ENCODE data around the gene WARS2. TPM values are rescaled to one million over a fixed set of nuclear protein-coding genes. Genes with fewer than 3 reads are reported as not detected.

Gene WARS2
- total RNA-seq, 4 donors from 2014 or later = 4.6 to 18.6 (median 10.3) TPM

DNA sequence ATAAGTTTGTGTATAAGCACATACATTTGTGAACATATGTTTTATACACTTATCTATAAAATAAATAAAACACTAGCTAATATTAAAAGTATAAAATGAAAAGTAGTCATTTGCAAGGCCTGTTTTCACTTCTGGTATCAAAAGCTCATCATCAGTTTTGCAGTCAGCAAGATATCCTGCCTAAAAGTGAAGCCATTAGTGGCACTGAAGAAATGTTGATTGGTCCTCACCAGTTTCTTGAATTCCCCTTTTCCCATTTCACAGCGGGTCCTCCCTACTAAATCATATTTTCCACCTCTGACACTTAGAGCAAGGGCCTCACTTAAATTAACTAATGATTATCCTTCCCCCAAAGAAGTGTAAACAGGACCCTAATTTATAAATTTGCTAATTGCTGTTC is 159.0 kb downstream of the WARS2 start:
- in situ Hi-C loops (cut with MboI; ENCODE audit: low pct_ligation_motif_present in 1 of 4, low pct_unique_long_range_greater_than_20kb in 1 of 4, low sequenced_read_pairs in 3 of 4) = no loop called here
- no peaks in the 10 kb centered on the region for H3K36me3 ChIP-seq
- 17 to 50% methylated on average over 1 of the region's 1 CpG for WGBS, 2 donors (ENCODE audit: low coverage in 1 of 2)
- H3K9me3 ChIP-seq = no peaks in the 10 kb centered on the region
- H3K4me1 ChIP-seq = peaks cover 8 to 31% (median 15%) of the 10 kb centered on the region in 4 donors
- no peak overlapping the region for H3K4me3 ChIP-seq
- TF ChIP-seq POLR2A (IDR thresholded peaks at IDR 0.05) (no peak), EP300 (IDR thresholded peaks at IDR 0.05; ENCODE audit: low read depth) (no peak), POLR2AphosphoS5 (IDR thresholded peaks at IDR 0.05) (no peak)
- TF ChIP-seq, protein P1, sequence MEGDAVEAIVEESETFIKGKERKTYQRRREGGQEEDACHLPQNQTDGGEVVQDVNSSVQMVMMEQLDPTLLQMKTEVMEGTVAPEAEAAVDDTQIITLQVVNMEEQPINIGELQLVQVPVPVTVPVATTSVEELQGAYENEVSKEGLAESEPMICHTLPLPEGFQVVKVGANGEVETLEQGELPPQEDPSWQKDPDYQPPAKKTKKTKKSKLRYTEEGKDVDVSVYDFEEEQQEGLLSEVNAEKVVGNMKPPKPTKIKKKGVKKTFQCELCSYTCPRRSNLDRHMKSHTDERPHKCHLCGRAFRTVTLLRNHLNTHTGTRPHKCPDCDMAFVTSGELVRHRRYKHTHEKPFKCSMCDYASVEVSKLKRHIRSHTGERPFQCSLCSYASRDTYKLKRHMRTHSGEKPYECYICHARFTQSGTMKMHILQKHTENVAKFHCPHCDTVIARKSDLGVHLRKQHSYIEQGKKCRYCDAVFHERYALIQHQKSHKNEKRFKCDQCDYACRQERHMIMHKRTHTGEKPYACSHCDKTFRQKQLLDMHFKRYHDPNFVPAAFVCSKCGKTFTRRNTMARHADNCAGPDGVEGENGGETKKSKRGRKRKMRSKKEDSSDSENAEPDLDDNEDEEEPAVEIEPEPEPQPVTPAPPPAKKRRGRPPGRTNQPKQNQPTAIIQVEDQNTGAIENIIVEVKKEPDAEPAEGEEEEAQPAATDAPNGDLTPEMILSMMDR (IDR thresholded peaks at IDR 0.05) = no peak
- intact Hi-C loops (cut with DNase I; ENCODE audit: low total_unique reads) = no loop called here
- peaks cover 100% of the 10 kb centered on the region for H3K27me3 ChIP-seq
- no peak for DNase-seq
- no peak overlapping the region for H3K27ac ChIP-seq

Small RNAs within 50 kb of the gene (small RNA-seq; reads per million reads assigned to genes)
- 0 reads per million in 4 donors for gene AL139420.2

Other genes starting within 250 kb of the WARS2 start
- gene TBX15, start 152.3 kb downstream of the WARS2 start, total RNA-seq = under 1 TPM in 2 of 4 donors, not detected in 2; 0.14 to 0.32 TPM
- gene HAO2, start 228.1 kb upstream of the WARS2 start, total RNA-seq = not detected